GM21526 (cell line): ENCODE measurements around the gene OR6S1.
"Not testable (repeated sequence)": the region's sequence is repeated elsewhere in the genome, so short reads cannot be mapped to it uniquely, and the experiment has no call there.

Source experiments
- ATAC-seq: cut with Tn5 transposase; IDR thresholded peaks from one replicate; pipeline ENCODE4 v1.9.1; 2021; ENCODE audit warnings: moderate library complexity; ENCODE audit not compliant: unreplicated experiment, low FRiP score

Gene OR6S1

GRCh38 chr14:20671597-20672283, 30.2 kb upstream of the OR6S1 start:
- no peak for ATAC-seq

DNA sequence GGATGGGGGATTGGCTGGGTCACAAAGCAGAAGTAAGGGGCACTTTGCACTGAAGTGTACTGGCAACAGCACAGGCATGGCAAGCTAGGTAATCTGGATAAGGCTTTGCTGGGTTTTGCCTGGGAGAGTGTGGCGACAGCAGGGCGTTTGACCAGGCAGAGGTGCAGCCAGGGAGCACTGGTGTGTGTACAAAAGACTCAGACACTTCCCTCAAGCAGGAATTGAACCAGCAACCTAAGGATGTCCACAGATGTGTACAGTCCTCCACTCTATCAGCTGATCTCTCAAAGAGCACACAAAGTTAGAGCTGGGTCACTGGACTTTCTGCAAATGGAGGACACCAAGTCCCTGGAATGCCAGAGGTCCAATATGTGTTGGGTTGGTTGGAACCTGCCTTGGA, 27.5 kb upstream of the OR6S1 start:
- ATAC-seq: no peak

DNA sequence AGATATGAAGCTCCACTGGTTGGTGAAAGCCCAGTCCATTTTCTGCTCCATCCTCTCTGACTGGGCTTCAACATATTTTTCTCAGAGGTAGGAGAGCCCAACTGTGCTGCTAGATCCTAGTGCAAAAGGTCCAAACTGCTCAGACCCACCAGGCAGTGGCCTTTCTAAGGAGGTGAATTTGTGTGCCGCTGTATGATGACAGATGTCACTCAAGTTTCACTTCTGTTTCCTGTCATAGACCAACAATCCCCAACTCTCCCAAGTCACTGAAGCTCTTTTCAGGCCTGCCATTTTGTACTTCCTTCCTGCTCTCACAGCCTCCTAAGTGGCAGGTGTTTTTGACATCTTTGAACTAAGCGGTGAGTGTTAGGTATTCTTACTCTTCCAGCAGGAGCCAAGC, 26.5 kb upstream of the OR6S1 start:
- ATAC-seq: peak; percentile 69

DNA sequence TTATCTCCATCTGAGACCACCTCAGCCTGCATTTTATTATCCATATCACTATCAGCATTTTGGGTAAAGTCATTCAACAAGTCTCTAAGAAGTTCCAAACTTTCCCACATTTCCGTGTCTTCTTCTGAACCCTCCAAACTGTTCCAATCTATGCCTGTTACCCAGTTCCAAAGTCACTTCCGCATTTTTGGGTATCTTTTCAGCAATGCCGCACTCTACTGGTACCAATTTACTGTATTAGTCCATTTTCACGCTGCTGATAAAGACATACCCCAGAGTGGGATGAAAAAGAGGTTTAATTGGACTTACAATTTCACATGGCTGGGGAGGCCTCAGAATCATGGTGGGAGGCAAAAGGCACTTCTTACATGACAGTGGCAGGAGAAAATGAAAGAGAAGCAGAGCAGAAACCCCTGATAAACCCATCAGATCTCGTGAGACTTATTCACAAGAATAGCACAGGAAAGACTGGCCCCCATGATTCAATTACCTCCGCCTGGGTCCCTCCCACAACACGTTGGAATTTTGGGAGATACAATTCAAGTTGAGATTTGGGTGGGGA, 25.0 kb upstream of the OR6S1 start:
- ATAC-seq: not testable (repeated sequence)

GRCh38 chr14:20662968-20663732, 21.7 kb upstream of the OR6S1 start:
- ATAC-seq: no peak

GRCh38 chr14:20661197-20661596, 19.7 kb upstream of the OR6S1 start:
- no peak for ATAC-seq

DNA sequence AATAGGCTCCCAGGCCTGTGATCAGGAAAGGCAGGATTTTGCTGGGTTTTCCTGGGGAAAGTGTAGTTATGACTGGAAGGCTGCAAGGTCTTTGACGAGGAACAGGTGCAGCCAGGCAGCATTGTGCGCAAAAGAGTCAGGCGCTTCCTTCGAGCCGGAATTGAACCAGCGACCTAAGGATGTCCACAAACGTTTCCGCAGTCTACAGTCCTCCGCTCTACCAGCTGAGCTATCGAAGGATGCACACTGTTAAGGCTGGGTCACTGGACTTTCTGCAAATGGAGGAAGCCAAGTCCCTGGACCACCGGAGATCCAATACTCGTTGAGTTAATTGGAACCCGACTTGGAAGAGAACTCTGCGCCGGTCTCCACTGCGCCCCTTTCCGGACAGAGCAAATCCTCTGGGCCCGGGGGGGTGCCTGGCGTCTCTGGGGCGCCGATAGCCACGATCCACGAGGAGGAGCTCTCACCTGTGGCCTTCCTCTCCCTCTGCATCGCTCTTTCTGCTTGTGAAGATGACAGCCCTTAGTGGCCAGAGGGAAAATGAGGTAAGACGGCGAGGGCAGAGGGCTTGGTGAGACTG, 18.4 kb upstream of the OR6S1 start:
- ATAC-seq: no peak

DNA sequence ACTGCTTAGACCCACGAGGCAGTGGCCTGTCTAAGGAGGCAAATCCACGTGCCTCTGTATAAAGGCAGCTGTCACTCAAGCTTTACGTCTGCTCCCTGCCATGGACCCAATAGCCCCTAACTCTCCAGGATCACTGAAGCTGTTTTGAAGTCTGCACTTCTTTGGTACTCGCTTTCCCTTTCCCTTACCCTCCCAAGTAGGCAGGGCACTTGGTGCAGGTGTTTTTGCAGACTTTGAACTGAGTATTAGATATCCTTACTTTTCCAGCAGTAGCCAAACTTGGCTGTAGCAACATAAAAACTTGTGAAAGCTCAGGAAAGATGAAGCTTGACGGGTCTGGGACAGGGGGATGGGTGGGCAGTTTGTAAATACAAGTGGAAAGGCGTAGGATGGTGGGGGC, 17.8 kb upstream of the OR6S1 start:
- ATAC-seq: no peak

DNA sequence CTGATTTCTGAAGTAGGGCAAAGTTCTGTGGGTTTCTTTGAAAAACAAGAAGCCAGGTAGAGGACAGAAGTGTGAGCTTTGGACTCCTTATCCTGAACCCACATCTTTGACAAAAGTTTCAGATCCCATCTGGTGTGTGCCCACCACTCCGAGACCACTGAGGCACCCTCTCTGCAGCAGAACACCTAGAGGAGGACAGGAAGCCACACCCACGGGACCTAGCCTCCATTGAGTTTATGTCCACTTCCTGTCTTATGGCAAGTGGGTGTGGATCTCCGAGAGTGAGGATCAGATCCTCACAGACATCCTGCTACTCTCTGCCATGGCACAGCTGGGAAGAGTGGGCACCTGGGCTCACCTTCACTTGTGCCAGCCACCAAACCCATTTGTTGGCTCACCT, 16.8 kb upstream of the OR6S1 start:
- ATAC-seq: no peak

DNA sequence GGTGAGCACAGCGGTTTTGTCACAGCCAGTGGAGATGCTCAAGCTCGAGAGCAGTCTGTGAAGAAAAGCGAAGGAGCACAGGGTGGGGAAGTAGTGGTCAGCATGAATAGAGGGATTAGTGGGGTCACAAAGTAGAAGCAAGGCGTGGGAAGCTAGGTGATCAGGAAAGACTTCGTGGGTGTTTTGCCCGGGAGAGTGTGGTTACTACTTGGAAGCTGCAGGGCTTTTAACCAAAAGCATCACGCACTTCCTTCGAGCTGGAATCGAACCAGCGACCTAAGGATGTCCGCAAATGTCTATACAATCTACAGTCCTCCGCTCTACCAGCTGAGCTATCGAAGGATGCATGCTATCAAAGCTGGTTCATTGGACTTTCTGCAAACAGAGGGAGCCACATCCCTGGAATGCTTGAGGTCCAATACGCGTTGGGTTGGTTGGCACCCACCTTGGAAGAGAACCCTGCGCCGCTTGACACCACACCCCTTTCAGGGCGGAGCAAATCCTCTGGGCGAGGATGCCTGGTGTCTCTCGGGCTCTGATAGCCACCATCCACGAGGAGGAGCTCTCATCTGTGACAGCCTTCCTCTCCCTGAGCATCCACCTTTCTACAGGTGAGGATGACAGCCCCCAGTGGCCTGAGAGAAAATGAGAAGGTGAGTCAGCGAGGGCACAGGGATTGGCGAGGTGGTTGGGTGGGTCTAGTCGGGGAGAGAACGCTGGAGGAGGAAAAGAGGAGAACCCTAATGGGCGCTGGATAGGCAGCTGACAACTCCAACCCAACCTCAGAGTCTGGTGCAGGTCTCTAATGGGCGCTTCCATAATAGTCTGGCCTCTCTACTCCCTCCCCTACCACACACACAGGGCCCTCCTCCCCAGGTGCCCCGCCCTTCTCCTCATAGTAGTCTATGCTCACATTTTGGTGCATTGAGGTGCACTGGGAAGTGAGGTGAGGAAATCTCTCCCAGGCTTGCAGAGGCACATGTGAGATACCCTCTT, 16.0 kb upstream of the OR6S1 start:
- ATAC-seq: no peak

GRCh38 chr14:20656274-20656673, 14.8 kb upstream of the OR6S1 start:
- no peak for ATAC-seq

GRCh38 chr14:20655851-20656250, 14.4 kb upstream of the OR6S1 start:
- no peak for ATAC-seq

DNA sequence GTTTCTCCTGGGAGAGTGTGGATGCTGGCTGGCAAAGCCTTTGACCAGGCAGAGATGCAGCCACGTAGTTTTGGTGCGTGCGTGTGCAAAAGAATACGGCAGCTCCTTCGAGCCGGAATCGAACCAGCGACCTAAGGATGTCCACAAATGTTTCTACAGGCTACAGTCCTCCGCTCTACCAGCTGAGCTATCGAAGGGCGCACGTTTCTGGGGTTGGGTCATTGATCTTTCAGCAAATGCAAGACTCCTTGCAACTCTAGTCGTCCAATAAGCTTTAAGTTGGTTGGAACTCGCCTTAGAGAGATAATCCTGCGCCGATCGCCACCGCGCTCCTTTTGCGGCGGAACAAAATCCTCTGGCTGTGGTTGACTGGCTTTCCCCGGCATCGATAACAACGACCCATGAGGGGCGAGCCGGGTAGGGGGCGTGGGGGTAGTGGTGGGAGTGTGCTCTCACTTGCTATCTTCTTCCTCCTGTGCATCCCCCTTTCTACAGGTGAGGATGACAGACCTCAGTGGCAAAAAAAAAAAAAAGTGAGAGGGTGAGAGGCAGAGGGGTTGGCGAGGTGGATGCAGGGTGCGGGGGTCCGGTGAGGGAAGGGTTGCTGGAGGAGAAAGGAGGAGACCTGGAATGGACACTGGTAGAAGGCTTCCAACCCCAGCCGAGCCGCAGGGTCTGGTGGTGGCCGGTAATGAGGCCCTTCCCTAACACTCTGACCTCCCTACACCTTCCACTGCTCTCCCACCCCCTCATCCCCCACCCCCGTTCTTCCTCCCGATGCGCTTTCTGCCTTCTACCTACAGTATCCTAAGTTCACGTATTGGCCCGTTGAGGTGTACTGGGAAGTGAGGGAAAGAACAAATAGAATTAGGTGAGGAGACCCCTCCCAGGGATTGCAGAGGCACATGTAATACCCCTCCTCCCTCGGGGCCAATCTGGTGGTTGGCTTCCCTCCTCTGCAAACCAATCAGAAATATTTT, 11.8 kb upstream of the OR6S1 start:
- ATAC-seq: no peak

DNA sequence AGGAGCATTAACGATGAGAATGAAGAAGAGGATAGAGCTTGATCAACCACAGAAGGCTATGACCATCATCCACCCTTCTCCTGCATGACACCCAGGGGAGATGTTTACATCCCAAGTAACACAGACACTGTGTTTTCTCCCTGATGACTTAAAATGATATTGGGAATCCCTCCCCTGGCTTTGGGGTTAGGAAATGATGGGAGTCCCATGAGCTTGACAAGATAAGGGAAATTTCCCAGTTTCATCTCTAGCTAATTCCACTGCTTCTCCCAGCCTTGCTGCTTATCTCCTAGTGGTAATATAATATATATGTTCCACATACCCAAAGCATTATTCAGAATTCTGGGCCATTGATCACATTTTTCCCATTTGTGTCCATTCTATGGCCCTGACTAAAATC, 4.0 kb upstream of the OR6S1 start:
- ATAC-seq: no peak

- no peak for ATAC-seq
Measured at GRCh38 chr14:20644520-20644919, 3.0 kb upstream of the OR6S1 start.

DNA sequence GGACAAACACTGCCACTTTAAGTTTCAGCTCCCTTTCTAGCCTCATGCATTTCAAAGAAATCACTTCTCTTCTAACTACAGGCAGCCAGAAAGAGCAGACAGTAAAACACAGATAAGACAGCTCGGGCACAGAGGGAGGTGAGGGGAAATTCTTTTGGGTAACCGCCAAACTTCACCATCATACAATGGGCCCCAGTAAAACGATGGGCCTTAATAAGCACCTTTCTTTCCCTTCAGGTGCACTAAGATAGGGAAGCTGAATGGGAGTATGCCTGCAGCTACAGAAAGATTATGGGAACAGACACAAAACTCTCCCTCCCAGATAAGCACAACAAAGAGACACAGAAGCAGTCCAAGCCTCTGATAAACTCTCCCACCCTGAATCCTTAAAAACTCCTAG, 1.3 kb upstream of the OR6S1 start:
- not testable (repeated sequence) for ATAC-seq

- ATAC-seq: no peak
Measured at GRCh38 chr14:20642182-20642581, 691 bp upstream of the OR6S1 start.

GRCh38 chr14:20632831-20633691, 8.4 kb downstream of the OR6S1 start:
- peak; percentile 42 for ATAC-seq
